K562 (cell line): ENCODE measurements around the gene SRRT. TPM values are rescaled to one million over a fixed set of nuclear protein-coding genes. Genes with fewer than 3 reads are reported as not detected.

Source experiments
- DMBX1 ChIP-seq: fragments of 250-450 bp; sonication (Bioruptor Pico); IDR thresholded peaks from 2 replicates; pipeline ENCODE4 v1.8.0; 2022; ENCODE audit warnings: inconsistent platforms, mild to moderate bottlenecking, moderate library complexity, borderline replicate concordance
- ERF ChIP-seq: fragments of 450-650 bp; formaldehyde crosslinking; IDR thresholded peaks from 2 replicates; pipeline ENCODE4 v1.4.0; 2020; ENCODE audit warnings: mild to moderate bottlenecking, mixed read lengths
- JUN ChIP-seq, 2 experiments: sonication (generic) in 1 of 2; formaldehyde crosslinking in 1 of 2; IDR thresholded peaks; 2 replicates each; pipeline versions ENCODE4 v1.6.1 to v1.8.0; 2012 to 2022; ENCODE audit warnings: borderline replicate concordance in 2 of 2, mild to moderate bottlenecking in 2 of 2, improper control_type of control experiment in 1 of 2, low read depth in 1 of 2, low read length in 1 of 2, missing genetic modification reagents in 1 of 2
- JUND ChIP-seq, 2 experiments: IDR thresholded peaks; 2 replicates in 1 of 2; 3 replicates in 1 of 2; pipeline ENCODE4 v1.6.1; 2011; ENCODE audit warnings: borderline replicate concordance in 2 of 2, low read depth in 2 of 2, low read length in 2 of 2, improper control_type of control experiment in 1 of 2, missing biosample characterization in 1 of 2, missing genetic modification characterization in 1 of 2, missing genetic modification reagents in 1 of 2
- MAFK ChIP-seq: IDR thresholded peaks from 2 replicates; pipeline ENCODE4 v1.6.1; 2011; ENCODE audit warnings: low read length, improper control_type of control experiment
- MBD2 ChIP-seq: sonication (generic); IDR thresholded peaks from 2 replicates; pipeline ENCODE4 v1.6.1; 2016; ENCODE audit warnings: low read depth, borderline replicate concordance
- MTF1 ChIP-seq: fragments of 250-450 bp; sonication (Bioruptor Pico); IDR thresholded peaks from 2 replicates; pipeline ENCODE4 v1.9.0; 2021; ENCODE audit warnings: moderate library complexity, mild to moderate bottlenecking, inconsistent platforms, borderline replicate concordance
- MXI1 ChIP-seq: IDR thresholded peaks from 2 replicates; pipeline ENCODE4 v1.6.1; 2011; ENCODE audit warnings: low read depth, mild to moderate bottlenecking, improper control_type of control experiment, low read length
- PHTF2 ChIP-seq: fragments of 250-450 bp; sonication (Bioruptor Pico); IDR thresholded peaks from 2 replicates; pipeline ENCODE4 v1.5.0; 2021; ENCODE audit warnings: mild to moderate bottlenecking
- RUNX1 ChIP-seq: sonication (generic); IDR thresholded peaks from 2 replicates; pipeline ENCODE4 v1.6.1; 2016; ENCODE audit warnings: antibody characterized with exemption, low read depth
- SMARCB1 ChIP-seq: IDR thresholded peaks from 2 replicates; pipeline ENCODE4 v1.6.1; 2011; ENCODE audit warnings: improper control_type of control experiment, low read depth; ENCODE audit not compliant: insufficient read length
- SRF ChIP-seq, 2 experiments: fragments of 250-450, 450-650 bp in 1 of 2; sonication (Bioruptor Pico) in 1 of 2; sonication (generic) in 1 of 2; formaldehyde crosslinking; IDR thresholded peaks; 2 replicates each; pipeline versions ENCODE4 v1.5.0 to v1.5.1; 2020 to 2022; ENCODE audit warnings: mild to moderate bottlenecking in 1 of 2, missing genetic modification reagents in 1 of 2
- STAT5A ChIP-seq: IDR thresholded peaks from 2 replicates; pipeline ENCODE4 v1.6.1; 2012; ENCODE audit warnings: low read length, inconsistent platforms, borderline replicate concordance
- YBX1 ChIP-seq: fragments of 450-650 bp; IDR thresholded peaks from 2 replicates; pipeline ENCODE4 v1.7.1; 2016; ENCODE audit warnings: mild to moderate bottlenecking
- ZNF174 ChIP-seq: fragments of 250-450 bp; sonication (Bioruptor Pico); IDR thresholded peaks from 2 replicates; pipeline ENCODE4 v1.4.0; 2020; ENCODE audit warnings: mild to moderate bottlenecking
- ZNF217 ChIP-seq: sonication (generic); formaldehyde crosslinking; IDR thresholded peaks from 2 replicates; pipeline ENCODE4 v1.8.0; 2022; ENCODE audit warnings: mild to moderate bottlenecking, missing genetic modification reagents
- ZNF23 ChIP-seq: fragments of 250-450 bp; sonication (Bioruptor Pico); IDR thresholded peaks from 2 replicates; pipeline ENCODE4 v1.4.0; 2020; ENCODE audit warnings: mild to moderate bottlenecking
- ZNF274 ChIP-seq: IDR thresholded peaks from 2 replicates; pipeline ENCODE4 v1.6.1; 2011; ENCODE audit warnings: low read depth, mild to moderate bottlenecking, low read length, moderate library complexity, borderline replicate concordance
- polyA plus RNA-seq, 8 experiments: library from polyadenylated mRNA; depleted of rRNA in 4 of 8; stranded (reverse) in 5 of 8; unstranded in 3 of 8; fragments of >200 nt; fragmentation: Nextera tagmentation in 2 of 8; fragmentation: Illumina TruSeq in 1 of 8; extraction: Ambion mirVana in 2 of 8; extraction: Trizol in 1 of 8; gene quantifications; 2 replicates each; pipeline versions ENCODE4 v1.2.1 to v1.2.3, GENCODE V29; 2011 to 2014; ENCODE audit warnings: inconsistent platforms in 1 of 8, missing spikeins in 1 of 8
- total RNA-seq, 7 experiments: library from RNA; depleted of rRNA in 6 of 7; stranded (reverse); fragments of >200 nt in 6 of 7; fragmentation: Illumina TruSeq in 2 of 7; extraction: Trizol in 2 of 7; gene quantifications; 2 replicates each; pipeline versions ENCODE4 v1.2.1 to v1.2.3, GENCODE V29; 2011 to 2021; ENCODE audit warnings: low replicate concordance in 1 of 7
- TF ChIP-seq, protein P1 (sequence below): fragments of 450-650 bp; IDR thresholded peaks from 2 replicates; pipeline ENCODE4 v1.6.1; 2016; ENCODE audit warnings: antibody characterized with exemption
- TF ChIP-seq, protein P2 (sequence below): sonication (generic); formaldehyde crosslinking; IDR thresholded peaks from 2 replicates; pipeline ENCODE4 v1.4.0; 2020; ENCODE audit warnings: mild to moderate bottlenecking, missing genetic modification reagents
- TF ChIP-seq, protein P3 (sequence below): fragments of 250-450 bp; sonication (Bioruptor Pico); IDR thresholded peaks from 2 replicates; pipeline ENCODE4 v1.5.0; 2021

Gene SRRT
- total and polyA plus RNA-seq, 9 of the 15 experiments (the other 6 are each of a cell fraction or from before 2014, with no cell fraction given): 10.3 to 263 (median 84.4) TPM

DNA sequence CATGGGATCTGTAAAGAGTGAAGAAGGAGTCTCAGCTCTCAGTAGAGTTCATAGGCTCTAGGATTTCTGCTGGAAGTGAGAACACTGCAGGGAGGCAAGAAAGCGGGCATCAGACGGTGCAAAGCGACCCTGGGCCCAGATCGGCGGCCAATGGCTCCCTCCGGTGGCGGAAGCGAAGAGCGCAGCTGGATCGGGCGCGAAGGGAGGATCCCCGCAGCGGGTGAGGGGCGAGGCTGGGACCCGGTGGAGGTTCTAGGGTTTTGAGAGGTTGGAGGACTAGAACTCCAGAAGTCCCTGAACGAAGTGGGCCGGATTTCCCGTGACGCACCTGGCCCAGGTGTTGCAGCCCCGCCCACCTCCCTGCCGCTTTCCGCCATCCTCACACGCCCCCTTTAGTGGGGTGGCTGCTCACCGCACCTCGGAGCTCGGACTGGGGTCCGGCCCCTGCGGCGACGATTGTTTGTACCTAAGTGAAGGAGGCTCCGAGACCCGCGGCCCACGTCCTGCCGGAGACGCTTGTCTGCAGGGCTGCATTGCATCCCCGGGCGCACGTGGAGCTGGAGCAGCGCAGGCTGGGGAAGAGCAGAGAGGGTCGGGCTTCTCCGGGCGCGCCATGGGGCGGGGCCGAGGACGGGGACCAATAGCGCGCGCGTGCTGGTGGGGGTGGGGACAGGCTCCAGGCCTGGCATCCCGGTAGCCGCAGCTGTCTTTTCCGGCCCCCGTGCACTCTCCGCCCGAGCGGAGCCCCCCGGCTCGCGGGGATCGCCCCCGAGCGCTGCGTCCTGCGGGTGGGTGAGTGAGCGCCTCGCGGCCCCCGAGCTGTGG, 22.6 kb upstream of the SRRT start, which contains the start of gene SLC12A9 (continued):
- TF ChIP-seq, protein P1, sequence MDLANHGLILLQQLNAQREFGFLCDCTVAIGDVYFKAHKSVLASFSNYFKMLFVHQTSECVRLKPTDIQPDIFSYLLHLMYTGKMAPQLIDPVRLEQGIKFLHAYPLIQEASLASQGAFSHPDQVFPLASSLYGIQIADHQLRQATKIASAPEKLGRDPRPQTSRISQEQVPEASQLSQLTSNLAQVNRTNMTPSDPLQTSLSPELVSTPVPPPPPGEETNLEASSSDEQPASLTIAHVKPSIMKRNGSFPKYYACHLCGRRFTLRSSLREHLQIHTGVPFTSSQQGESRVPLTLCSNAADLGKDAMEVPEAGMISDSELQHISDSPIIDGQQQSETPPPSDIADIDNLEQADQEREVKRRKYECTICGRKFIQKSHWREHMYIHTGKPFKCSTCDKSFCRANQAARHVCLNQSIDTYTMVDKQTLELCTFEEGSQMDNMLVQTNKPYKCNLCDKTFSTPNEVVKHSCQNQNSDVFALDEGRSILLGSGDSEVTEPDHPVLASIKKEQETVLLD: peak; percentile 67
- TF ChIP-seq JUN (IDR thresholded peaks at IDR 0.05; ENCODE audit: borderline replicate concordance, low read depth, low read length) (peak; percentile 49; the same call in 1 of the 2 replicates), JUN (CRISPR knock-in tag; IDR thresholded peaks at IDR 0.05; ENCODE audit: borderline replicate concordance) (no peak), JUND (IDR thresholded peaks at IDR 0.05; ENCODE audit: borderline replicate concordance, low read depth, low read length) (peak; percentile 40; the same call in 1 of the 2 replicates), JUND (tag; IDR thresholded peaks at IDR 0.05; ENCODE audit: borderline replicate concordance, low read depth, low read length) (no peak; the same call in 2 of the 3 replicates), ZNF217 (CRISPR knock-in tag) (no peak), STAT5A (no peak), RUNX1 (no peak), SRF (CRISPR knock-in tag; IDR thresholded peaks at IDR 0.05) (peak in 1 of 2 experiments; percentile 93; a peak in 1 of 4 replicates), ZNF23 (CRISPR knock-in tag) (no peak), DMBX1 (CRISPR knock-in tag) (no peak), SMARCB1 (no peak), YBX1 (no peak), ZNF174 (CRISPR knock-in tag) (no peak), MTF1 (CRISPR knock-in tag) (no peak), ERF (CRISPR knock-in tag) (peak; percentile 51; the same call in 1 of the 2 replicates), MAFK (no peak), MXI1 (peak; percentile 98), MBD2 (no peak), PHTF2 (CRISPR knock-in tag) (no peak), ZNF274 (no peak)
- TF ChIP-seq, protein P2, sequence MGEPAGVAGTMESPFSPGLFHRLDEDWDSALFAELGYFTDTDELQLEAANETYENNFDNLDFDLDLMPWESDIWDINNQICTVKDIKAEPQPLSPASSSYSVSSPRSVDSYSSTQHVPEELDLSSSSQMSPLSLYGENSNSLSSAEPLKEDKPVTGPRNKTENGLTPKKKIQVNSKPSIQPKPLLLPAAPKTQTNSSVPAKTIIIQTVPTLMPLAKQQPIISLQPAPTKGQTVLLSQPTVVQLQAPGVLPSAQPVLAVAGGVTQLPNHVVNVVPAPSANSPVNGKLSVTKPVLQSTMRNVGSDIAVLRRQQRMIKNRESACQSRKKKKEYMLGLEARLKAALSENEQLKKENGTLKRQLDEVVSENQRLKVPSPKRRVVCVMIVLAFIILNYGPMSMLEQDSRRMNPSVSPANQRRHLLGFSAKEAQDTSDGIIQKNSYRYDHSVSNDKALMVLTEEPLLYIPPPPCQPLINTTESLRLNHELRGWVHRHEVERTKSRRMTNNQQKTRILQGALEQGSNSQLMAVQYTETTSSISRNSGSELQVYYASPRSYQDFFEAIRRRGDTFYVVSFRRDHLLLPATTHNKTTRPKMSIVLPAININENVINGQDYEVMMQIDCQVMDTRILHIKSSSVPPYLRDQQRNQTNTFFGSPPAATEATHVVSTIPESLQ (CRISPR knock-in tag): peak; percentile 60; the same call in 1 of the 2 replicates
- TF ChIP-seq, protein P3, sequence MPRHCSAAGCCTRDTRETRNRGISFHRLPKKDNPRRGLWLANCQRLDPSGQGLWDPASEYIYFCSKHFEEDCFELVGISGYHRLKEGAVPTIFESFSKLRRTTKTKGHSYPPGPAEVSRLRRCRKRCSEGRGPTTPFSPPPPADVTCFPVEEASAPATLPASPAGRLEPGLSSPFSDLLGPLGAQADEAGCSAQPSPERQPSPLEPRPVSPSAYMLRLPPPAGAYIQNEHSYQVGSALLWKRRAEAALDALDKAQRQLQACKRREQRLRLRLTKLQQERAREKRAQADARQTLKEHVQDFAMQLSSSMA (CRISPR knock-in tag): no peak
